Activated CD4-positive, alpha-beta memory T cell treated with anti-CD3 and anti-CD28 coated beads for 36 hours (primary cell): Measurements from ENCODE around the gene PRRG4. TPM values are rescaled to one million over a fixed set of nuclear protein-coding genes. Genes with fewer than 3 reads are reported as not detected.

ENCODE experiments used
- CTCF ChIA-PET: fragments of 350-600 bp; sonication (Branson Sonifier 250); formaldehyde crosslinking; loops from one replicate; lab custom pipeline; 2021; ENCODE audit warnings: antibody characterized with exemption, inconsistent platforms; lab: Charles Lee
- POLR2A ChIA-PET: fragments of 350-600 bp; sonication (Branson Sonifier 250); formaldehyde crosslinking; loops from one replicate; lab custom pipeline; 2021; ENCODE audit warnings: antibody characterized with exemption; lab: Charles Lee
- DNase-seq: peaks from one replicate; pipeline ENCODE4 v3.0.0-alpha.2; 2020
- H3K27ac Mint-ChIP-seq: one replicate; pipeline ENCODE4 v1.8.0; 2021; ENCODE audit warnings: mixed read lengths
- H3K27me3 Mint-ChIP-seq: one replicate; pipeline ENCODE4 v1.8.0; 2021; ENCODE audit warnings: mixed read lengths
- H3K36me3 Mint-ChIP-seq: one replicate; pipeline ENCODE4 v1.8.0; 2021; ENCODE audit warnings: mixed read lengths
- H3K4me1 Mint-ChIP-seq: one replicate; pipeline ENCODE4 v1.8.0; 2021; ENCODE audit warnings: low read depth, mixed read lengths
- H3K4me3 Mint-ChIP-seq: one replicate; pipeline ENCODE4 v1.8.0; 2021; ENCODE audit warnings: mild to moderate bottlenecking, mixed read lengths
- H3K9me3 Mint-ChIP-seq: one replicate; pipeline ENCODE4 v1.8.0; 2021; ENCODE audit warnings: mixed read lengths
- intact Hi-C: fragments of 100-400 bp; cut with micrococcal nuclease; formaldehyde crosslinking; loops from one replicate; pipeline ENCODE4 v1.15.1; 2023
- total RNA-seq, 2 experiments: library from RNA; stranded (reverse); gene quantifications; one replicate each; pipeline ENCODE4 v1.2.3, GENCODE V29; 2021

The PRRG4 gene
- total RNA-seq, 2 experiments from 2014 or later: 0.24 to 0.43 TPM

DNA sequence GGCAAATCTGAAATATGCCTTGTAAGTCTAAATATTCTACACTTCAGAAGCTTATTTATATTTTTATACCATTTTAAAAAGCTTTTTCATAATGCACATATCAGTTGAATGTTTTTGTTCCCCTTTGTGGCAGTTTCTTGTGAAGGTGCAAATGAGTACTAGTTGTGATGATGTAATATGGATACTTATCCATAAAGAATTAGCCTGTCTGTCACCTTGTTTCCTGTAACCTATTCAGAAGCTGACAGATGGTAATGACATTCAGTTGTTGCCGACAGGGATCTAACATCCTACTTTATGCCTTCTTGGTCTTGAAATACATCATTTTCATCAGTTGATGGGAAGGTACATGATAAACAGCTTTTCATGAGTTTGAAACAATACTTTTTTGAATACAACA is 65.7 kb downstream of the PRRG4 start:
- H3K27me3 Mint-ChIP-seq: no peaks in the 10 kb centered on the region
- H3K4me1 Mint-ChIP-seq: peaks cover 43% of the 10 kb centered on the region

DNA sequence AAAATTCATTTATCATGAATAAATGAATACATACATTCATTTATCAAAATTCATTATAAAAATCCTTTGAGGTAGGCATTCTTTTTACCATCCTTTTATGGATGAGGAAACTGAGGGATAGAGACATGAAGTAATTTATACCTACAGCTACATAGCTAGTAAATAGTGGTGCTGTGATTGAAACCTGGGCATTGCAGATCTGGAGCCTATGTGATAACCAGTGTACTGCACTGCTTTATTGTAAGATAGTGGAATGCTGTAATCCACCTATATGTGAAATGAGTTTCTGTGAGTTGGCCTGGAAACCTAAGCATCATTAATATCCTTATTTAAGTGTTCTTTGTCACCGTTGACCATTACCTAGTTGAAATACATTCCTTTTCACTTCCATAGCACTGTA is 67.4 kb downstream of the PRRG4 start:
- no peak for DNase-seq
- Mint-ChIP-seq H3K9me3 (no peaks in the 10 kb centered on the region), H3K27ac (no peak overlapping the region), H3K36me3 (no peaks in the 10 kb centered on the region), H3K4me1 (peaks cover 37% of the 10 kb centered on the region), H3K4me3 (no peak overlapping the region), H3K27me3 (no peaks in the 10 kb centered on the region)
- ChIA-PET POLR2A (no interaction called here), CTCF (interaction anchor here (1.4 kb wide), 1 partner anchor 168 kb away, joined by 5 read pairs; no protein-coding TSS in a partner anchor)
- intact Hi-C loops: no loop called here

More for the DNA sequence above, 65.7 kb downstream of the PRRG4 start:
- ChIA-PET POLR2A (interaction anchor here (1.0 kb wide), 1 partner anchor 143 kb away, joined by 4 read pairs; the partner anchor contains the start of gene TCP11L1), CTCF (interaction anchor here (0.8 to 2.4 kb wide), 2 partner anchors 170 to 401 kb away, joined by 4 to 13 read pairs; no protein-coding TSS in a partner anchor)
- H3K4me3 Mint-ChIP-seq: no peak overlapping the region
- DNase-seq: no peak
- intact Hi-C loops: loop anchor here (2.0 kb wide), 1 partner anchor 115 kb away; no protein-coding TSS in a partner anchor
- H3K27ac Mint-ChIP-seq: no peak overlapping the region
- H3K9me3 Mint-ChIP-seq: no peaks in the 10 kb centered on the region
- H3K36me3 Mint-ChIP-seq: no peaks in the 10 kb centered on the region

DNA sequence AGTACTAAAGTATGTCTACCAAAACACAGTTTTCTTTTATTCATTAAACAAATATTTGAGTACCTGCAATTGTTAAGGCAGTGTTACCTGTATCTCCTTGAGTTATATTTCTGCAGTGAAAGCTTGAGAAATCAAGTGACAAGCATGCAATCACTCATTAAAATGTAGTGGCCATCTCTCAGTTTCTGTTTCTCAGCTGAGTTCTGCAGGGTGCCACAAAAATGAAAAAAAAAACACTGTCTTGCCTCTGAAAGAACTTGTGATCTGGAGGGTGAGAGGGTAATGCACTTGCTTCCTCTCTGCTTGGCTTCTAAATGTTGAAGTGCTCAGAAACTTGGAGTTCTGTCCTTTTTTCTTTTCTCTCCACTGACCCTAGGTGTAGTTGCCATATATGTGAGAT is 69.7 kb downstream of the PRRG4 start:
- ChIA-PET POLR2A (no interaction called here), CTCF (no interaction called here)
- peaks cover 33% of the 10 kb centered on the region for H3K4me1 Mint-ChIP-seq
- no peaks in the 10 kb centered on the region for H3K27me3 Mint-ChIP-seq
- no peak for DNase-seq
- no peaks in the 10 kb centered on the region for H3K9me3 Mint-ChIP-seq
- intact Hi-C loops: no loop called here
- no peak overlapping the region for H3K4me3 Mint-ChIP-seq
- no peaks in the 10 kb centered on the region for H3K36me3 Mint-ChIP-seq
- no peak overlapping the region for H3K27ac Mint-ChIP-seq

DNA sequence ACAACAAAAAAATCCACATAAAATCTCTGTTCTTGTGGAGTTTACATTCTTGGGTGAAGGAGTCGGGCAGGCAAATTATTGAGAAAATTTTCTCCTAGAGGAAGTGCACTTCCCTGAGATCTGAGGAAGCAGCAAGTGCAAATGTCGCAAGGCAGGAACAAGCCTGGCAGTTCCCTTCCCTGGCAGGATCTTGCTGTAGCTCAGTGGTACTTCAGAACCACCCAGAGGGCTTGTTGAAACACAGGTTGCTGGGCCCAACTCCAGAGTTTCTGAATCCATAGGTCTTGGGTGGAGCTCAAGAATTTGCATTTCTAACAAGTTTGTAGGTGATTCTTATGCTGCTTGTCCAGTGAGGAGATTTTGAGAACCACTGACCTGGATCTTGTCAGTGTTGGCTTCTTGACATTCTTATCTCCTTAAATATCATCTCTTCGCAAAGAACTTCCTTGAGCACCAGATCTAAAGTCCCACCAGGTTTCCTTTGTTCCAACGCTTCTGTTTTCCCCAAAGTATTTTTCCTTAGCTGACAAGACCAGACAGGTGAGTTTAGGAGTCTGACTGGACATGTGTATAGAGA is 72.5 kb downstream of the PRRG4 start:
- H3K4me3 Mint-ChIP-seq: no peak overlapping the region
- POLR2A ChIA-PET: no interaction called here
- no peak for DNase-seq
- no peak overlapping the region for H3K27ac Mint-ChIP-seq
- H3K36me3 Mint-ChIP-seq: no peaks in the 10 kb centered on the region
- H3K9me3 Mint-ChIP-seq: no peaks in the 10 kb centered on the region
- CTCF ChIA-PET: interaction anchor here (0.5 kb wide), 1 partner anchor 164 kb away, joined by 3 read pairs; no protein-coding TSS in a partner anchor
- intact Hi-C loops: no loop called here
- peaks cover 20% of the 10 kb centered on the region for H3K4me1 Mint-ChIP-seq
- H3K27me3 Mint-ChIP-seq: no peaks in the 10 kb centered on the region

DNA sequence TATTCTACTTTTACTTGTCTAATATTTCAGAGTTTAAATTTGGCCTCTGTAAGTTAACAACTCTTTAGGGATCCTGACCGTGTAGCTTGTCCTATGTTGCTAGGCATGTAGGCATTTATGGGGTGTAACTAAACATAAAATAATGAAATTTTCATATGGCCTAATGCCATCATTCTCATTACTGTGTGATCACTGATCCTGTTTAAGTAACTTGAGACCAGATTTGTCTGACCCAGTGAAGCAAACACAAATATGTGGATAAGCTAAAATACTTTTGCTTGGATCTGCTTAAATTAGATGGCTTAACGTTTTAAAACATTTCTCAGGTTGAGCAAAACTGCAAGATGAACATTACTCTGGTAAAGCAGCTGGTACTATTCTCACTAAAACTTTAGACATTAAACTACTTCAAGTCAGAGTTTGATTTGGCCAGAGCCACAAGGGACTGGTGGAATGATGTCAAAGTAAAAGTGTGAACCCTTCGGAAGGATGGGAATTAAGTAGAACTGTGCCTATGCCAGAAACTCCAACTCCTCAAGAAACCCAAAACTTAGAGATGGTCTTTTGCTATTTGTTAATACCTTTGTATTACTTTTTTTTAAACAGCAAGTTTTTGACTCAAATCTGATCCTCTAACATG is 75.4 kb downstream of the PRRG4 start:
- H3K9me3 Mint-ChIP-seq: no peaks in the 10 kb centered on the region
- POLR2A ChIA-PET: no interaction called here
- no peak for DNase-seq
- H3K4me1 Mint-ChIP-seq: peaks cover 13% of the 10 kb centered on the region
- intact Hi-C loops: no loop called here
- H3K36me3 Mint-ChIP-seq: peaks cover 6% of the 10 kb centered on the region
- H3K27ac Mint-ChIP-seq: no peak overlapping the region
- H3K27me3 Mint-ChIP-seq: no peaks in the 10 kb centered on the region
- CTCF ChIA-PET: interaction anchor here (0.7 to 1.3 kb wide), 2 partner anchors 10 to 12 kb away, joined by 3 read pairs; no protein-coding TSS in a partner anchor
- H3K4me3 Mint-ChIP-seq: no peak overlapping the region

Other genes starting within 250 kb of the PRRG4 start
- 100 to 1,000 TPM; 377 to 389 TPM for gene EIF3M, start 246.1 kb upstream of the PRRG4 start, total RNA-seq
- not detected for gene CCDC73, start 35.3 kb upstream of the PRRG4 start, total RNA-seq
- 10 to 100 TPM in 1 of 2 experiments, 1 to 10 TPM in 1; 8.3 to 10.9 TPM for gene QSER1, start 62.9 kb downstream of the PRRG4 start, total RNA-seq
- gene DEPDC7, start 186.0 kb downstream of the PRRG4 start, total RNA-seq: under 1 TPM; 0.86 to 0.90 TPM
- 10 to 100 TPM in 1 of 2 experiments, 1 to 10 TPM in 1; 10.0 to 11.4 TPM for gene TCP11L1, start 209.6 kb downstream of the PRRG4 start, total RNA-seq